Measurements from ENCODE around the gene ZNF334.

DNA sequence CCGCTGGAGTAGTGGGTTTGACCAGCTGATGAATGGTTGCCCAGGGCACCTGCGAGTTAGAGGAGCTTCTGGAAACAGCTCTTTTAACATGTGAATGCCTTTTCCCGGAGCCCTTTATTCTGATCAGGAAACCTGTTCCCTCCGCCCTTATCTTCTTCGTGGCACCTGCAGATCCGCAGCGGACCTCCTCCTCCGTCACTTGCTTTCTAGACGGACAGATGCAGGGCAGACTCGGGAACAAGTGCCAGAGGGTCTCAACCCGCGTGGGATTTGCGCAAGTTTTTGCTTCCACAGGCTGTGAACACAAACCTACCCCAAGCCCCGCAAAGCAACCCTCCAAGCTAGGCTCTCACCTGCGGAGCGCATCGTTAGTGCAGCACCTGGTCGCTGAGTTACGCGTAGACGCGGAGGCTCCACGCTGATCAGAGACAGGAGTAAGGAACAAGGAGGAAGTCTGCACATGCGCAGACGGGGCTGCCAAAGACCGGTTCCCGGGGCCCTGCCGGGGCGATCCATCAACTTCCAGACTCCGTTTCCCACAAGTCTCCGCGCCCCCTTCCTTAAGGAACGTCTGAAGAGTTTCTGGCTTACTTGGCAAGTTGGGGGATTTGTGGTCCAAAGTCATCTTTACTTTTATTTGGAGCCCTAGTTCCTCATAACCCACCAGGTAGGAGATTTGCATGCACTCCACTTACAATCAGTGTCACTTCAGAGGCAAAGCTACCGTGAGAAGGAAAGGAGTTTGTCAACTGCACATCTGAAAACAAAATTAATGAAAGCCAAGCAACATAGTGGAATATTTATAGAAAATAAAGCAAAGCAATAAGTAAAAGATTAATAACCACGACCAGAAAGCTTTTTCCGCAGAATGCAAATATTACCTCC is 54.3 kb downstream of the ZNF334 start:
- no peak for TF ChIP-seq TAF1 (IDR thresholded peaks at IDR 0.05; ENCODE audit: borderline replicate concordance, insufficient read depth, low read length)
- no peak for TF ChIP-seq POLR2AphosphoS5 (IDR thresholded peaks at IDR 0.05; ENCODE audit: low read depth, low read length)
- no peak for TF ChIP-seq SIN3A (IDR thresholded peaks at IDR 0.05; ENCODE audit: borderline replicate concordance, insufficient read depth, low read length)
- TF ChIP-seq, protein P1, sequence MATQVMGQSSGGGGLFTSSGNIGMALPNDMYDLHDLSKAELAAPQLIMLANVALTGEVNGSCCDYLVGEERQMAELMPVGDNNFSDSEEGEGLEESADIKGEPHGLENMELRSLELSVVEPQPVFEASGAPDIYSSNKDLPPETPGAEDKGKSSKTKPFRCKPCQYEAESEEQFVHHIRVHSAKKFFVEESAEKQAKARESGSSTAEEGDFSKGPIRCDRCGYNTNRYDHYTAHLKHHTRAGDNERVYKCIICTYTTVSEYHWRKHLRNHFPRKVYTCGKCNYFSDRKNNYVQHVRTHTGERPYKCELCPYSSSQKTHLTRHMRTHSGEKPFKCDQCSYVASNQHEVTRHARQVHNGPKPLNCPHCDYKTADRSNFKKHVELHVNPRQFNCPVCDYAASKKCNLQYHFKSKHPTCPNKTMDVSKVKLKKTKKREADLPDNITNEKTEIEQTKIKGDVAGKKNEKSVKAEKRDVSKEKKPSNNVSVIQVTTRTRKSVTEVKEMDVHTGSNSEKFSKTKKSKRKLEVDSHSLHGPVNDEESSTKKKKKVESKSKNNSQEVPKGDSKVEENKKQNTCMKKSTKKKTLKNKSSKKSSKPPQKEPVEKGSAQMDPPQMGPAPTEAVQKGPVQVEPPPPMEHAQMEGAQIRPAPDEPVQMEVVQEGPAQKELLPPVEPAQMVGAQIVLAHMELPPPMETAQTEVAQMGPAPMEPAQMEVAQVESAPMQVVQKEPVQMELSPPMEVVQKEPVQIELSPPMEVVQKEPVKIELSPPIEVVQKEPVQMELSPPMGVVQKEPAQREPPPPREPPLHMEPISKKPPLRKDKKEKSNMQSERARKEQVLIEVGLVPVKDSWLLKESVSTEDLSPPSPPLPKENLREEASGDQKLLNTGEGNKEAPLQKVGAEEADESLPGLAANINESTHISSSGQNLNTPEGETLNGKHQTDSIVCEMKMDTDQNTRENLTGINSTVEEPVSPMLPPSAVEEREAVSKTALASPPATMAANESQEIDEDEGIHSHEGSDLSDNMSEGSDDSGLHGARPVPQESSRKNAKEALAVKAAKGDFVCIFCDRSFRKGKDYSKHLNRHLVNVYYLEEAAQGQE (IDR thresholded peaks at IDR 0.05; ENCODE audit: insufficient read depth in 1 of 2, low read depth in 2 of 2, low read length in 2 of 2): no peak
- TF ChIP-seq FOXP2 (optimal IDR thresholded peaks at IDR 0.05; ENCODE audit: borderline replicate concordance, extremely low read depth, extremely low read length, insufficient read depth): no peak
